ENCODE results near the gene ENTPD3. TPM values are rescaled to one million over a fixed set of nuclear protein-coding genes. Genes with fewer than 3 reads are reported as not detected.

Gene ENTPD3
- not detected for total RNA-seq

GRCh38 chr3:40387001-40387894 lies at the start of gene ENTPD3:
ENTPD3 (plus strand) TSS chr3:40387184; CDS start chr3:40388058, 874 bp downstream.

GRCh38 chr3:40456940-40457823 lies 70.2 kb downstream of the ENTPD3 start, which contains the start of gene RPL14:
RPL14 (plus strand) TSS chr3:40457339; CDS start chr3:40457472, 133 bp downstream.

GRCh38 chr3:40476478-40477470 lies 89.8 kb downstream of the ENTPD3 start, which contains the start of gene ZNF619:
ZNF619 (plus strand) TSS chr3:40477122; CDS start chr3:40477980, 858 bp downstream.

Other genes with a start within 250 kb of the ENTPD3 start
- 10 to 100 TPM; 33.7 to 35.2 TPM for gene EIF1B, start 77.5 kb upstream of the ENTPD3 start, total RNA-seq
- 1,000 to 10,000 TPM; 2,933 to 3,041 TPM for gene RPL14, start 70.2 kb downstream of the ENTPD3 start, total RNA-seq
- gene ZNF619, start 89.9 kb downstream of the ENTPD3 start, total RNA-seq, result 1 to 10 TPM; 9.2 to 9.3 TPM
- 1 to 10 TPM; 3.4 to 3.7 TPM for gene ZNF620, start 118.9 kb downstream of the ENTPD3 start, total RNA-seq
- 10 to 100 TPM; 22.8 to 24.5 TPM for gene ZNF621, start 137.8 kb downstream of the ENTPD3 start, total RNA-seq